ENCODE data around the gene SPAG6.
"Not testable (repeated sequence)": the region's sequence is repeated elsewhere in the genome, so short reads cannot be mapped to it uniquely, and the experiment has no call there.

Gene SPAG6

DNA sequence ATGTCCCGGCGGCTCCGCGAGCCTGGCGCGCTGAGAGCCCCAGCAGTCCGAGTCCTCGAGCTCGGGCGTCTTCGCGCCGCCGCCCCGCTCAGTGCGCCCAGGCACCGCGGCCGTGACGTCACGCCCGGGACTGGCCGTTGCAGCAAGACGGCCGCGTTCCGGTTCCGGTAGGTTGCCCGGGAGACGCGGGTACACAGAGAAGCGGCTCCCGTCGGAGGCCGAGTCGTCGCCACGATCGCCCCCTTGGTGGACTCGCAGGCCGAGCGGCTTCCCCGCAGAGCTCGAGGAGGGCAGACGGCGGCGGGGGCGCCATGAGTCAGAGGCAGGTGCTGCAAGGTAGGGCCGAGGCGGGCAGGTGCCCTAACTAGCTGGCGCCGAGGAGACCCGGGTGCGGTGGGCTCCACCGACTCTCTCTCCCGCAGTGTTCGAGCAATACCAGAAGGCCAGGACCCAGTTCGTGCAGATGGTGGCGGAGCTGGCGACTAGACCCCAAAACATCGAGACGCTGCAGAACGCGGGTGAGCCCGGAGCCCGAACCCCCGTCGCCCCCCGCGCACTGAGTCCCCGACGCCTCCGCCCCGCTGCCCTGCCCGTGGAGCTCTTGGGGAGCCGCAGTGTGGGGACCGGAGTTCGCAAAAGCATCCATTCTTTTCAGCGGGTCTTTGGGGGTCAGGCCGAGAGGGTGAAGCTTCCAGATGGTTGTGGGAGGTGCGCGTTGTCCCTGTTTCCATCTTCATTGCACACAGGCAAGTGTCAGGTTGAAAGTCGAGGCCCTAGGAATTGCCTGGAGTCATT lies at the start of gene SPAG6:
SPAG6 (plus strand) TSS at position 196 of the 795 bp plus-strand sequence; CDS start at position 312, 116 bp downstream.
- peak; percentile 25 for DNase-seq

DNA sequence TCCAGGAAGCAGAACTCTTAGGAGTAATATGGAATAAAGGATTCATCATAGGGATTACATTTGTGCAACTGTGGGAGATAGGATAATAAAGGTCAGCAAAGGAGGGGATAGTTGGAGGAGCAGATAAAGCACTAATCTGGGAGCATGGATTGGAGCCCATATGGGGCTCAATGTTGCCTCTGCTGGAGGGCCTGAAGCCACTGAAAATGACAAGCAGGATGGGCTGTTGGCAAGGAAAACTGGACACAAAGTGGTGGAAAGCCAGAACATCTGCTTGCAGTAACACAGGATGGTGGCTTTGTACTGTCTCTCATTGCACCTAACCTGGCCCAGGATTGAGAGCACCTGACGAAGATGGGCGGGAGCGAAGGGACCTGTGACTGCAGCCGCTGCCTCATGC lies 44.1 kb upstream of the SPAG6 start:
- no peak for DNase-seq

DNA sequence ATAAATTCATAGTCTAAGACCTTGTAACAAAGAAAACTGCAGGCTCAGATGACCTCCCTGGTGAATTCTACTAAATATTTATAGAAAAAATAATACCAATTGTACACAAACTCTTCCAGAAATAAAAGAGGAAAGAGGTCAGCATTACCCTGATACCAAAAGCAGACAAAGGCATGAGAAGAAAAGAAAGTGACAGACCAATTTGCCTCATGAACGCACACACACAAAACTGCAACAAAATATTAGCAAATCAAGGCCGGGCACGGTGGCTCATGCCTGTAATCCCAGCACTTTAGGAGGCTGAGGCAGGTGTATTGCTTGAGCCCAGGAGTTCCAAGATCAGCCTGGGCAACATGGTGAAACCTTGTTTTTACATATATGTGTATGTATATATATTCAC lies 41.8 kb upstream of the SPAG6 start:
- no peak for DNase-seq

DNA sequence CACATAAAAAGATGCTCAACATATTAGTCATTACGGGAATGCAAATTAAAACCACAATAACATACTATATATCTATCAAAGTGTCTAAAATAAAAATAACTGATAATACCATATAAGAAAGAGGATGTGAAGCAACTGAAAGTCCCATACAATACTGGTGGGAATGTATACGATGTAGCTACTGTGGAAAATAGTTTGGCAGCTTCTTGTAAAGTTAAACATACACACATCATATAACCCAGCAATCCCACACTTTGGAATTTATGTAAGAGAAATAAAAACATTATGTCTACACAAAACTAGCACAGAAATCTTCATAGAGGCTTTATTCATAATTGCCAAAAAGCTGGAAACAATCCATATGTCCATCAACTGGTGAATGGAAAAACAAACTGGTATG lies 39.6 kb upstream of the SPAG6 start:
- DNase-seq, result no peak

DNA sequence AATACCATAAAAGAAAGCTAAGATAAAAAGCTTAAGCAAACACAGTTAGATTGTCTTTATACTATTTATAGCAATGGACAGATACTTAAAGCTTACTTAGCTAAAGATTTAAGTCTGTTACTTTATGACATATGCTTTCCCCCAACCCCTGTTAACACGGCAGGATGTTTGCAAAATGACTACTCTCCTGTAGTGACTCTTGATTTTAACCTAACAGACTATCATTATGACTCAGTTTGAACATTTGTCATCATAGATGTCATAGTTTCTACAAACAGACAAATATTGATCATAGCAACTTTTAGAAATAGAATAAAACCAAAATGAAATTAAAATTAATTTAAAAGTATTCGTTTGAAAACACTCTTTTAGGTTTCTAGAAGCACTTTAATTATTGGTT lies 36.9 kb upstream of the SPAG6 start:
- DNase-seq, result no peak

DNA sequence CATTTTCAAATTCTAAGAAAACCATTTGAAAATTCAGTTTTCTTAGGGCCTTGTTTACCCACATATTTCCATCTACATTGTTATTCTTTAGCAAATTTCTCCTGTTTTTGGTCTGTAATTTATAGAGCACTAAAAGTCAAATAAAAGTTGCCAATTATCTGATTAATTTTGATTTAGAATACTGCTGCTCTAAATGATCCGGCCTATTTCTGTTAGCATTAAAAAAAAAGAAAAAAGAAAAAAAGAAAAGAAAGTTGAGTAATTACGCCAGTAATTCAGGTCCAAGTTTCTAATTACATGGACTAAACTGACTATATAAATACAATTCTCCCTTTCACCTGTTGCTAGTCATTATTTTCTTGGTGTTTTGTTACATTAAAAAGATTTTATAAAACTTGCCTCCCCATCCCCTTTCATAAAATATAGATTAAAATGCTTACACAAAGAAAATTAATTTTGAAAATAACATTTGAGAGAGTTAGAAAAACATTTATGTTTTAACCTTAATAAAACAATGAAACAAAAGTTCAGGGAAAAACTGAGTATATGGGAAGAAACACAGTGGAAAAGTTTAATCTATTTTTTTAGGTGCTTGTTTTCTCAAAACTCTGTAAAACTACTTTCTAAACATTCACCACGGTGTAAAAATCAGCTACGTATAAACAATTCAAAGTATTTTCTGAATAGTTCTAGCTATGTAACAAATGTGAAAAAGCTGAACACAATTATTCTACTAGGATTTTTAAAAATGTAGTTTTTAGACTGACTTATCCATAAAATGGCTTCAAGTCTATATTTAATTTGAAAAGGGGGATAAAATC lies 35.9 kb upstream of the SPAG6 start:
- no peak for DNase-seq

DNA sequence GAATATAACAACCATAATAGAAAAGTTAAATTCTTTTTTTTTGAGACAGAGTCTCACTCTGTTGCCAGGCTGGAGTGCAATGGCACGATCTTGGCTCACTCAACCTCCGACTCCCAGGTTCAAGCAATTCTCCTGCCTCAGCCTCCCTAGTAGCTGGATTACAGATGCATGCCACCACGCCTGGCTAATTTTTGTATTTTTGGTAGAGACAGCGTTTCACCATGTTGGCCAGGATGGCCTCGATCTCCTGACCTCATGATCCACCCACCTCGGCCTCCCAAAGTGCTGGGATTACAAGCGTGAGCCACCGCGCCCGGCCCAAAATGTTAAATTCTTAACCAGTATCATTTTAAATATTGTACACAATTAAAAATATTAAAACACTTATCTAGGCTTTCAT lies 35.3 kb upstream of the SPAG6 start:
- DNase-seq, result not testable (repeated sequence)

DNA sequence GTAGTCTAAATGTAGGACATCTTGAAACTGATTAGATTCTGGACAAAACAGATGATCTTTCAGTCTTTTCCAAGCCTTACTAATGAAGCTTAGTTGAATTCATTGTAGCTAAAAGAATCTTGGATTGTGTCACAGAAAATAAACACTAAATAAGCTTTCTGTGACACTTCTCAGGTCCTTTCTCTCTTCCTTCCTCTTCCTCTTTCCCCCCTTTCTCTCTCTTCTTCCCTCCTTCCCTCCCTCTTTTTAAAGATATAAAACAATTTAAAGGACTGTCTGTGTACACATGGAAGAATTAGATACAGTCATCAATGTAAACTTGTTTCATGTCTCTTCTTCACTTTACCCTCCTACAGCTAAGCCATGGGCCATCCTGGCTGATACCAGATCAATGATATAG lies 34.4 kb upstream of the SPAG6 start:
- DNase-seq, result no peak

DNA sequence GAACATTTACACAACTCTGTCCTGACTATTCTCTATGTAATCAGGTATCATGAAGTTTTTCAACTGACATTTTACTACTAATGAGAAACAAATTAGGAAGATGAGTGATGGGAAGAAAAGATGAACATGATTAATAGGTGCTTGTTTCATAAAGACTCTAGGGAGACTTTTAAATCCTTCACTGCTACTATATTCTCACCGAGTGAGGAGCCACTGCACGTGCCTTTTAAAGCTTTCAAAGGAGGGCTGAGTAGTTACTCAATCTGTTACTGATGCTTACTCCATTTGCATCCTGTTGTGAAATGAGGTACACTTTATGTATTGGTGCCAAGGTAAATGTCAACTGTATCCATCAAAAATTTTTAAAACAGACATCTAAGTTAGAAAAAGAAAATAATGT lies 30.4 kb upstream of the SPAG6 start:
- no peak for DNase-seq

DNA sequence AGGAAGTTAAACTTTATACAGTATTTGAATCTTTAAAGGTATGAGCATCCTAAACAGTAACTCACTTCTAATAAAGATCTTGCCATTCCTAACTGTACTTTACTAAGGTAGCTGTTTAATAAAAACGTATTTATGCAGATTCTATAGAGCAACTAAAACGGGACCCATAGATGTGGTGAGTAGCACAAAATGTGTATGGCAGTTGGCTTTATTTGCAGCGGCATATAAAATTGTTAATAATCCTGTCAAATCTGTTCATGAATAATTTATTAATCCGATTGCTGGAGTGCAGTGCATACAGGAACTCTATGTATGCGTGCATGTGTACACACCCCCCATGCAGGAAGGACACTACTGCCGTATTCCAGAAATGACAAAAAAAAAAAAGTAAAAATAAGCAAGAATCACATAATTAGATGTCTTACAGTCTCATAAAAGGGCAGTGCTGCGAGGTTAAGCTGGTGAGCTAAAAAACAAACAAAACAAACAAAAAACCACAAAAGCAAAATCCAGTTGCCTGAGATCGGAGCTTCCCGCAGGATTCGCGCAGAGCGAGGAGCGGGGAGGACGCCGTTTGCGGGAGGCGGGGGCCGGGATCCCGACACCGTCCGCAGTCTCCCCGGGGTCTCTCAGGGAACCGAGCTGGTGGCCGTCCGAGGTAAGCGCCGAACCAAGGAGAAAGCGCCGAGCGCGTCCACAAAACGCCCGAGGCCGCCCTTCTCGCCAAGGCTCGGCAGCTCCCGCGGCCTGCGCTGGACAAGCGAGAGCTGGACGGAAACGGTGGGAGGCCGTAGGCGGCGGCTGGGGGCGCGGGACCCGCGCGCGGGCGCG lies 29.6 kb upstream of the SPAG6 start:
- DNase-seq, result no peak

DNA sequence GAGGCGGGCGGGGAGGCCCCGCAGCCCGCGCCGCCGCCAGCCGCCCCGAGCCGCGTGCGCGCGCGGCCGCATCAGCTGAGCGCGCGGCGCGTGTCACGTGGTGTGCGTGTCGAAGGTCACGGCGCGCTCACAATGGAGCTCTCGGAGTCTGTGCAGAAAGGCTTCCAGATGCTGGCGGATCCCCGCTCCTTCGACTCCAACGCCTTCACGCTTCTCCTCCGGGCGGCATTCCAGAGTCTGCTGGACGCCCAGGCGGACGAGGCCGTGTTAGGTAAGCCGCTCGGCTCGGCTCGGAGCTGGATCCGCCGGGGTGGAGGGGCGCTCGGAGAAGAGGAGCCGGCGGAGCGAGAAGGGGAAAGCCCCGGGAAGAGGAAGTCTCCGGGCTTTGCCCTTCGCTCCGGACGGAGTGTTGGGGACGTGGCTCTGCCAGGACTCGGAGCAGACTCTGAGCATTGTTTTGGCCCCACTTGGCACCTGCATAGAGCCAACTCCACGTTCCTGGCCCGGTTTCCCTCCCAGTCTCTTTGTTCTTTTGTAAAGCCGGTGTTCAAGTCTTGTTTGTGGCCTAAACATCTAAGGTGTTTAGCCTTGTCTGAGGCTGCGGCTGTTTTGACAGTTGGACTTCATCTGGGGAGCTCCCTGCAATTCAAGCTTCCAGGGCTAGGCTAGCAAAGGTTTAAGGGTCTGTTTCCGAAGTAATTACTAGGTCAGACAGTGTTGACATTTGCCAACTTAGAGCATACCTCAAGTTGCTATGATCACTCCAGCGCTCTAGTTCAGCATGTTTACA lies 28.8 kb upstream of the SPAG6 start, which contains the start of gene COMMD3:
COMMD3 (plus strand) TSS at position 103 of the 790 bp plus-strand sequence; CDS start at position 133, 30 bp downstream.
- no peak for DNase-seq

DNA sequence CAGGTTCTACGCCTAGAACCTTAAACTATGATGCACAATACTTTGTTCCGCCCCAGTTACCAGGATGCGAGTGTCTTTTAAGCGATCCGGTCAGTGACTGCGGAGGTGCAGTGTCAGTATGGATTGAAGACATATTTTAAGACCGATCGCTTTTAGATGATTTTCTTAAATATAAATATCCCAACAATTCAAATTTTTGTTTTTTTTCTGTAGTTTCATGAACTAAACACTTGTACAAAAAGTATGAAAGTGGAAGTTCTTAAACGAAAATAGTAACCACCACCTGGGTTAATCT lies 28.3 kb upstream of the SPAG6 start:
- DNase-seq, result no peak

DNA sequence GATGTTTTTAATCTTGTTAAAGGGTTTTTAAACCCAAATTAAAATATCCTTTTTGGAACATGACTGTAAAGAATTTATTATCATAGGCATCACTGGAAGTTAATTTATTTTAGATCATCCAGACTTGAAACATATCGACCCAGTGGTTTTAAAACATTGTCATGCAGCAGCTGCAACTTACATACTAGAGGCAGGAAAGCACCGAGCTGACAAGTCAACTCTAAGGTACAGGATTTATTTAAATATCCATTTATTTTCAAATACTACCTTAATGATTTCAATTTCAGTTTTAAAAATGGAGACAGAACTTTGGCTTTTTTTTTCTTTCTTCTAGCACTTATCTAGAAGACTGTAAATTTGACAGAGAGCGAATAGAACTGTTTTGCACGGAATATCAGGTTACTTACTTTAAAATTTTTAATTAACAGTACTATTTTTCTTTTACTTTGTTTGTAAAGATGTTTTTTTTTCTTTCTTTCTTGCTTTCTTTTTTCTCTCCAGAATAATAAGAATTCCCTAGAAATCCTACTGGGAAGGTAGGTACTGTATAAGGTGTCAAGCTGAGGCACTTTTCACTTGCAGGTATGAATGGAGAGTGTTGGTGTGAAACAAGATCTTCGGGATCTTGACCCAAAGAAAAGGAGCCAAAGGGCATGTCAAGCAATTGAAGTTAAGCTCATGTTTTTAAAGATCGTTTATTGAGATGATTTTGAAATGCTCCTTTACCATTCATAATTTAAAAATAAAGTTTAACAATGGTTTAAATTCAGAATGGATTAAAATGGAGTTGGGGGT lies 27.3 kb upstream of the SPAG6 start:
- no peak for DNase-seq

DNA sequence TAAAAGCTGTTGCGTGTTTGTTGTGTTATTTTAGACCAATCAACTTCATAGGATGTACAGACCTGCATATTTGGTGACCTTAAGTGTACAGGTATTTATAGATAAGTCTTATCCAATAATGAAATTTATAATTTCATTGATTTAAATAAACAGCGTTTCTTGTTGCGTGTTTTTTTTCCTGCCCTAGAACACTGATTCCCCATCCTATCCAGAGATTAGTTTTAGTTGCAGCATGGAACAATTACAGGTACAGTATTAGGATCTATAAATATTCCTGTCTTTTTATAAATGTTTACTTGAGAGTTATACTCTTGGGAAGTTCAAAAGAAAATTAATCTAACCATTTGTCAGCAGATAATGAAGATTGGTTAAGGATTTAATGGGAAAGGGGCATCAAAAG lies 26.5 kb upstream of the SPAG6 start:
- DNase-seq, result no peak

DNA sequence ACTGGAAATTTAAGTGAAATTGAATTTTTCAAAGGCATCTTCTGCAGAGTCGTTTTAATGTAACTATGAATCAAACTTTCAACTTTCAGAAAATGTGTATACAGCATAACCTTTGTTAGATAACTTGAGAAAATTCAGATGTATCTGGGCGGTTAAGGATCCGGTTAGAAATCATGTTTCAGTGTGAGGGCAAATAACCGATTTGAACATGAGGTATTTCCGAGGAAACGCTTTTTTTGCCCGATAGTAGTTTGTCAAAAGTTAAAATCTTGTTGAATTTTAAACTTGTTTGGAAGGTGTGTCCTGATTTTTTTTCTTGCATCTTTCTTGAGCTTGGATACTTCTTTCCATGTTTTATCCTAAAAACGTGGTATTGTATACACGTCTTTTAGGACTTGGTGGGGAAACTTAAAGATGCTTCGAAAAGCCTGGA lies 25.7 kb upstream of the SPAG6 start:
- DNase-seq, result no peak

DNA sequence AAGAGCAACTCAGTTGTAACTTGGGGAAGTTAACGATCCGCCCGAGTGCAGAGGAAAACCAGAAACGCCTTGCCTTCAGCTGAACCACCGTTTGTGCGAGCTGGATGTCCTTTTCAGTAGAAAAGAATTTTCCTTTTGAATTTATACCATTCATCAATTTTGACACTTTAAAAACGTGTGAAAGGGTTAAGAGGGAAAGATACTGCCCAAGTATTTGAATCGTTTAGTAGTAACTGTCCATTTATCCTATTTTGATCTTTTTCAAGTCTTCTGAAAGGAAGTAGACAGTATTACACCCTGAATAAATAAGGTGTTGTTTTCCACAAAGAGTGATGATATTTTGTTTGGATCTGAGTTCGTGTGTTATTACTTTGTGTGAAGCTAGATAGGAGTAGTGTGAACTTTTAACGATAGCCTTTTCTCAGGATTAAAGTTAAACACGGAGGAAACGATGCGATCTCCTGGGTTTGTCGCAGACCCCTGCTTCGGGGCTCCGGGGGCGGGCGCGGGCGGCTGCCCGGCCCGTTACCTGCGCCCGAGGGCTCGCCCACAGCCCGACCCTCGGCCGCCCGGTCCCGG lies 25.2 kb upstream of the SPAG6 start:
- DNase-seq, result no peak

DNA sequence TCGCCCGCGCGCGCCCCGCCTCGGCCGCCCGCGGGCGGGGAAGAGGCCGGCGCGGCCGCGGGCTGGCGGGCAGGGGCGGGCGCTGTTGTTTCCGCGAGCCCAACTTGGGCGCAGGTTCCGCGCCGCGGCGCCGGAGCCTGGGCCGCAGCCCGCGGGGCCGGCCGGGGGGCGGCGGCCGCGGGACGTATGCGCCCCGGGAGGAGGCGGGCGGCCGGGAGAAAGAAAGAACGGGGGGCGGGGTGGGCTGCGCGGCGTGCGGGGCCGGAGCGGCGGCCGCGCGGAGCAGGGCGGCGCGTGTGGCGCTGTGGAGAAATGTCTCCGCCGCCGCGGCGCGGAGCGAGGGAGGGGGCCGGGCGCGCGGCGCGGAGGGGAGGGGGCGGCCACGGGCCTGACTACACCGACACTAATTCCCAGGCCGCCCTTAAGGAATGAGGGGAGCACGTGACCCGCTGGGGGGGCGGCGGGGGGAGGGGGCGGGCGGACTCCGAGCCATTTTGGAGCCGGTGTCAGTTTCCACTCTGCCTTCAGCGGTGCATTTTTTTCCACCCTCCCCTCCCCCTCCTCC lies 24.6 kb upstream of the SPAG6 start, which contains the start of gene BMI1:
BMI1 (plus strand) TSS at position 509 of the 565 bp plus-strand sequence. CDS start 5,351 bp downstream, outside the sequence.
- peak; percentile 22 for DNase-seq

DNA sequence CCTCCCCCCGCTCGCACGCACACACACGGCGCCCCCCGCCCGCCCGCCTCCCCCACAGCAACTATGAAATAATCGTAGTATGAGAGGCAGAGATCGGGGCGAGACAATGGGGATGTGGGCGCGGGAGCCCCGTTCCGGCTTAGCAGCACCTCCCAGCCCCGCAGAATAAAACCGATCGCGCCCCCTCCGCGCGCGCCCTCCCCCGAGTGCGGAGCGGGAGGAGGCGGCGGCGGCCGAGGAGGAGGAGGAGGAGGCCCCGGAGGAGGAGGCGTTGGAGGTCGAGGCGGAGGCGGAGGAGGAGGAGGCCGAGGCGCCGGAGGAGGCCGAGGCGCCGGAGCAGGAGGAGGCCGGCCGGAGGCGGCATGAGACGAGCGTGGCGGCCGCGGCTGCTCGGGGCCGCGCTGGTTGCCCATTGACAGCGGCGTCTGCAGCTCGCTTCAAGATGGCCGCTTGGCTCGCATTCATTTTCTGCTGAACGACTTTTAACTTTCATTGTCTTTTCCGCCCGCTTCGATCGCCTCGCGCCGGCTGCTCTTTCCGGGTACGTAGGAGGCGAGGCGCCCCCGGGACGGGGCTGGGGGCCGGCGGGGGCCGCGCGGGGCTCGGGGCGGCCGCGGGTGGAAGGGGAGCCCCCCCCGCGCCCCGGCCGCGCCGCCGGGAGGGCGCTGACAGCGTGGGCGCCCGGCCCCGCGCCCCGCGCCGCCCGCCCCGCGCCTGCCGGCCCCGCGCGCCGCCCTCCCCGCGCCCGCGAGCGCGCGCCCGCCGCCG lies 24.0 kb upstream of the SPAG6 start:
- DNase-seq, result no peak

DNA sequence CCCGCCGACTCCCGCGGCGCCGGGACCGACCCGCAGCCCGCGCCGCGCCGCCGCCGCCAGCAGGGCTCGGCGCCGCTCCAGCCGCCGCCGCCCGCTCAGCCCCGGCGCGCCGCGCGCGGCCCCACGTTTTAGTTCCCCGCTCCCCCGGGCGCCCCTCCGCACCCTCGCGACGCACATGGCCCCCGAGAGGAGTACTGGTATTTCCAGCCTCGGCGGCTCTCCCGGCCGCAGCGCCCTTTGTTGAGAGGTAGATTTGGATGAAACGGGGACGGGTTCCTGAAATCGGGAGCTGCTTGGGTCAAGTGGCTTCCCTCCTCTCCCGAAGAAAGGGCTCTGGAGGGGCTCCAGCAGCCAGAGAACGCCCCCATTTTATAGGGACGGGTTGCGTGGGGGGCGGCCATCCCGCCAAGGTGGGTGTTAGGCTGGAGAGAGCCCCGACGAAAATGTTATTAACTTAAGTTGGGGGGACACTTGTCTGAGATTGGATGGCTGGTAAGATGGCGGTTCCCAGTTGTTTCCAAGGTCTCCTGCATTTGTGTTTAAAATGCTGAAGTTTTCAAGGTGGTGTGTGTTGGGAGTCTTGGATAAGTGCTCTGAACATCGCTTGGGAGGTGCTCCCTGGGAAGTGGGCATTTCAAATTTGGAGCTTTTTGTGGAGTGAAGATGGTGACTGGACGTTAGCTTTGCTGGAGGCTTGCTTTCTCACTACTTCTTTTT lies 23.2 kb upstream of the SPAG6 start:
- no peak for DNase-seq
